Measurements from ENCODE around the gene WDR91. TPM values are rescaled to one million over a fixed set of nuclear protein-coding genes. Genes with fewer than 3 reads are reported as not detected.

The WDR91 gene
- total RNA-seq, 2 experiments from 2014 or later: 12.9 to 13.1 TPM

DNA sequence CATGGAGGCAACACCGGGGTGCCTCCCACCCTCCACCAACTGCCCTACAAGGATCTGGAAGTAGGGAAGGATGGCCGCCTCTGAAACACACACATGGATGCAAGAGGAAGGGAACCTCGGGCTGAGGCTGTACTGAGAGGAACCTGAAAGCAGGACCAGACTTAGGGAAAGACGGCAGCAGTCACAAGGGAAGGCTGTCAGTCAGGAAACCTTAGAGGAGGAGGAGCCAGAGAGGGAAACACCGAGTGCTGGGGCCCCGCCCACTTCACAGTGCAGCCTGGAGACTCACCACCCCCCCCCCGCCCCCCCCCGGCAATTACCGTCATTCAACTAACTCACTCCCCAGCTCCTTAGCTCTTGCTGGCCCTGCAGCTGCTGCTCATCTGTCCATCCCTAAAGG, 43.3 kb downstream of the WDR91 start:
- Mint-ChIP-seq H3K36me3 (ENCODE audit: low read depth) (peaks cover 62% of the 10 kb centered on the region), H3K4me1 (ENCODE audit: low read depth) (peaks cover 52% of the 10 kb centered on the region), H3K9me3 (peaks cover 5% of the 10 kb centered on the region), H3K4me3 (peak overlapping the region; percentile 83), H3K27ac (peak overlapping the region; percentile 89), H3K27me3 (no peaks in the 10 kb centered on the region)
- ChIA-PET CTCF (interaction anchor here (0.8 to 4.6 kb wide), 7 partner anchors 9 to 181 kb away, joined by 3 to 44 read pairs (median 4); partner anchors contain the start of genes AGBL3, TMEM140 and WDR91), POLR2A (interaction anchor here (1.3 to 16.8 kb wide), 3 partner anchors 10 to 175 kb away, joined by 5 to 204 read pairs (median 14); partner anchors contain the start of gene TMEM140)
- DNase-seq (peak; percentile 46), ATAC-seq (no peak)
- intact Hi-C loops (cut with micrococcal nuclease): loop anchor here (2.0 kb wide), 1 partner anchor 19 kb away; the partner anchor contains the start of gene TMEM140
- TF ChIP-seq, protein P1, sequence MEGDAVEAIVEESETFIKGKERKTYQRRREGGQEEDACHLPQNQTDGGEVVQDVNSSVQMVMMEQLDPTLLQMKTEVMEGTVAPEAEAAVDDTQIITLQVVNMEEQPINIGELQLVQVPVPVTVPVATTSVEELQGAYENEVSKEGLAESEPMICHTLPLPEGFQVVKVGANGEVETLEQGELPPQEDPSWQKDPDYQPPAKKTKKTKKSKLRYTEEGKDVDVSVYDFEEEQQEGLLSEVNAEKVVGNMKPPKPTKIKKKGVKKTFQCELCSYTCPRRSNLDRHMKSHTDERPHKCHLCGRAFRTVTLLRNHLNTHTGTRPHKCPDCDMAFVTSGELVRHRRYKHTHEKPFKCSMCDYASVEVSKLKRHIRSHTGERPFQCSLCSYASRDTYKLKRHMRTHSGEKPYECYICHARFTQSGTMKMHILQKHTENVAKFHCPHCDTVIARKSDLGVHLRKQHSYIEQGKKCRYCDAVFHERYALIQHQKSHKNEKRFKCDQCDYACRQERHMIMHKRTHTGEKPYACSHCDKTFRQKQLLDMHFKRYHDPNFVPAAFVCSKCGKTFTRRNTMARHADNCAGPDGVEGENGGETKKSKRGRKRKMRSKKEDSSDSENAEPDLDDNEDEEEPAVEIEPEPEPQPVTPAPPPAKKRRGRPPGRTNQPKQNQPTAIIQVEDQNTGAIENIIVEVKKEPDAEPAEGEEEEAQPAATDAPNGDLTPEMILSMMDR (IDR thresholded peaks at IDR 0.05): no peak

DNA sequence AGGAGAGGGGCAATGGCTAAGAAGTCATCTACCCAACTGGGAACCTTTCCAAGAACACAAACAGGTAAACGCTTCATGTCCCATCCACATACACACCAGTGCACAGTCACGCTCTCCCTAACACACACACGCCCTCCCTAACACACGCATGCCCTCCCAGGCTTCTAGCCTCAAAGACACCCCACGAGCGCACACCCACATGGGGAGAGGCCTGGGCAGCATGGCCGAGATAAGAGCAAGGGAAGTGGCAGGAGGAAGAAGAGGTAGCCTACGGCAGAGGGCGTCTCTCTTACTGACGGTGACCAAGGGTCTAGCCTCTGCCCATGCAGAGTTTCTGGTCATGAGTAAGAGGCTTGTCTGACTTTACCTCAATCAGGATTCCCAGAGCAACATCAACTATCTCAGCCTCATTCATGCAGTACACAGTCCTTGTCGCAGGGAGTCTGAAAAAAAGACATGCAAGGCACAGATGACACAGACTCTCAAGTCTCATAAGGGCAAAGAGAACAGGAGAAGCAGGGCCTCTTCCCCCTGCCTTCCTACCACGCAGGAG, 43.9 kb downstream of the WDR91 start:
- intact Hi-C loops (cut with micrococcal nuclease): no loop called here
- peak overlapping the region; percentile 83 for H3K4me3 Mint-ChIP-seq
- H3K27me3 Mint-ChIP-seq: no peaks in the 10 kb centered on the region
- TF ChIP-seq, protein P1 (IDR thresholded peaks at IDR 0.05): no peak
- no peak for ATAC-seq
- DNase-seq: no peak
- ChIA-PET CTCF (interaction anchor here (0.6 to 4.6 kb wide), 5 partner anchors 11 to 179 kb away, joined by 3 to 44 read pairs (median 4); partner anchors contain the start of genes TMEM140 and WDR91), POLR2A (interaction anchor here (1.3 to 16.8 kb wide), 3 partner anchors 9 to 175 kb away, joined by 5 to 204 read pairs (median 5); partner anchors contain the start of gene TMEM140)
- peaks cover 51% of the 10 kb centered on the region for H3K4me1 Mint-ChIP-seq (ENCODE audit: low read depth)
- peaks cover 10% of the 10 kb centered on the region for H3K9me3 Mint-ChIP-seq
- H3K27ac Mint-ChIP-seq: peak overlapping the region; percentile 89
- H3K36me3 Mint-ChIP-seq (ENCODE audit: low read depth): peaks cover 68% of the 10 kb centered on the region

- no peak for DNase-seq
- POLR2A ChIA-PET: interaction anchor here (1.3 to 16.8 kb wide), 5 partner anchors 8 to 179 kb away, joined by 4 to 204 read pairs (median 5); partner anchors contain the start of genes AGBL3 and TMEM140
- H3K27ac Mint-ChIP-seq: peak overlapping the region; percentile 69
Observed at GRCh38 chr7:135166338-135166990, 44.9 kb downstream of the WDR91 start.

GRCh38 chr7:135165862-135166261, 45.5 kb downstream of the WDR91 start:
- TF ChIP-seq, protein P1 (IDR thresholded peaks at IDR 0.05): no peak
- DNase-seq (no peak), ATAC-seq (no peak)
- intact Hi-C loops (cut with micrococcal nuclease): no loop called here
- H3K36me3 Mint-ChIP-seq (ENCODE audit: low read depth): peaks cover 84% of the 10 kb centered on the region
- H3K4me1 Mint-ChIP-seq (ENCODE audit: low read depth): peaks cover 57% of the 10 kb centered on the region
- ChIA-PET CTCF (interaction anchor here (1.1 to 2.1 kb wide), 2 partner anchors 18 to 180 kb away, joined by 3 to 8 read pairs; partner anchors contain the start of genes AGBL3 and TMEM140), POLR2A (interaction anchor here (1.0 to 16.8 kb wide), 5 partner anchors 12 to 179 kb away, joined by 3 to 204 read pairs (median 5); partner anchors contain the start of genes AGBL3 and TMEM140)
- peak overlapping the region; percentile 69 for H3K27ac Mint-ChIP-seq
- no peak overlapping the region for H3K4me3 Mint-ChIP-seq
- no peaks in the 10 kb centered on the region for H3K27me3 Mint-ChIP-seq
- peaks cover 19% of the 10 kb centered on the region for H3K9me3 Mint-ChIP-seq

More at GRCh38 chr7:135166338-135166990, 44.9 kb downstream of the WDR91 start:
- intact Hi-C loops (cut with micrococcal nuclease): no loop called here
- no peak for ATAC-seq
- Mint-ChIP-seq H3K27me3 (no peaks in the 10 kb centered on the region), H3K4me1 (ENCODE audit: low read depth) (peaks cover 53% of the 10 kb centered on the region), H3K9me3 (peaks cover 19% of the 10 kb centered on the region), H3K36me3 (ENCODE audit: low read depth) (peaks cover 78% of the 10 kb centered on the region), H3K4me3 (no peak overlapping the region)
- TF ChIP-seq, protein P1 (IDR thresholded peaks at IDR 0.05): no peak
- CTCF ChIA-PET: interaction anchor here (1.1 kb wide), 1 partner anchor 18 kb away, joined by 3 read pairs; the partner anchor contains the start of gene TMEM140

All from activated CD8-positive, alpha-beta T cell treated with anti-CD3 and anti-CD28 coated beads for 36 hours (primary cell).